WERI-Rb-1 (cell line): ENCODE results near the gene CMTM2.

Source experiments
- DNase-seq: peaks from one replicate; pipeline ENCODE4 v3.0.0-alpha.2; 2020
- H3K27ac ChIP-seq: fragments of 250-450 bp; sonication (Bioruptor Pico); 2 replicates; pipeline ENCODE4 v1.5.1; 2020; ENCODE audit warnings: mild to moderate bottlenecking, moderate library complexity
- H3K27me3 ChIP-seq: fragments of 250-450 bp; sonication (Bioruptor Pico); 2 replicates; pipeline ENCODE4 v1.5.1; 2021; ENCODE audit warnings: mild to moderate bottlenecking, low read depth, moderate library complexity; ENCODE audit not compliant: insufficient read depth, severe bottlenecking
- H3K36me3 ChIP-seq: fragments of 250-450 bp; sonication (Bioruptor Pico); 2 replicates; pipeline ENCODE4 v1.5.1; 2020; ENCODE audit warnings: mild to moderate bottlenecking, moderate library complexity
- H3K4me3 ChIP-seq: 2 replicates; pipeline ENCODE4 v1.5.1; 2011; ENCODE audit warnings: low read depth, mild to moderate bottlenecking, control low read depth, low read length
- H3K9me3 ChIP-seq: fragments of 250-450 bp; sonication (Bioruptor Pico); 2 replicates; pipeline ENCODE4 v1.5.1; 2021; ENCODE audit warnings: mild to moderate bottlenecking, moderate library complexity; ENCODE audit not compliant: severe bottlenecking
- CTCF ChIP-seq: IDR thresholded peaks from 2 replicates; pipeline ENCODE4 v1.5.1; 2011; ENCODE audit warnings: low read depth, mild to moderate bottlenecking, control low read depth, inconsistent platforms, low read length

The CMTM2 gene

DNA sequence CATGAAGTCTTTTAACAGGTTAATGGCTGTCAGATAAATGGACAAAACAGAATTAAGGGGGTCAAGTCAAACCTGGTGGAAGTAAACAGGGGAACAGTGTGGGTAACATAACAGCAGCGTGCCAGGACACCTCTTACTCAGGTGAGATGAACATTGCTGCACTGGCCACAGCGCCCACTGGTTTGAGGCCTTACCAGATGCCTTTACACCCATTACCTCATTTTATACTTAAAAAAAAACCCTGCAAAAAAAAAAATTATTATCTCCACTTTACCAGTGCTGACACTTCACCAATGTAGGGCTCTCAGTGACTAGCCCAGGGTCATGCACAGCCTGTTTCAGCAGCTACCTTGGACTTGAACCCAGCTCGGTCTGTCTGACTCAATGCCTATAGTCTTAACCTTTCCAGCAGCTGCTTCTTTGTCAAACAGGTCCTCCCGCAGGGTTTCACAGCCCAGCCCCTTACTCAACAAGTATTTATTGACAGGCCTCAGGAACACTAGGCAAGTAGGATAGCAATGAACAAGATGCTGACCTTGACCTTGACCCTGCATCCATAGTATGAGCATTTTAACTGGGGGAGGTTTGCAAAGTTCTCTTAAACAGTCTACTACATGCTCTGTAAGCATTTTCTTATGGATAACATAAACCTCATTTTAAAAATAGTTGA, 55.4 kb downstream of the CMTM2 start:
- H3K9me3 ChIP-seq, result no peaks in the 10 kb centered on the region
- peaks cover 5% of the 10 kb centered on the region for H3K36me3 ChIP-seq
- no peak overlapping the region for H3K4me3 ChIP-seq
- no peak for DNase-seq
- no peak overlapping the region for H3K27ac ChIP-seq
- TF ChIP-seq CTCF, result no peak
- no peaks in the 10 kb centered on the region for H3K27me3 ChIP-seq

- TF ChIP-seq CTCF, result no peak
- Histone ChIP-seq H3K9me3 (no peaks in the 10 kb centered on the region), H3K36me3 (peaks cover 5% of the 10 kb centered on the region), H3K27me3 (no peaks in the 10 kb centered on the region), H3K4me3 (no peak overlapping the region), H3K27ac (no peak overlapping the region)
- DNase-seq, result no peak
These were observed 56.1 kb downstream of the CMTM2 start for GRCh38 chr16:66635406-66635805.

GRCh38 chr16:66636199-66636598, 56.9 kb downstream of the CMTM2 start:
- Histone ChIP-seq H3K27me3 (no peaks in the 10 kb centered on the region), H3K27ac (no peak overlapping the region), H3K4me3 (no peak overlapping the region), H3K36me3 (peaks cover 5% of the 10 kb centered on the region), H3K9me3 (no peaks in the 10 kb centered on the region)
- no peak for TF ChIP-seq CTCF
- DNase-seq, result no peak

GRCh38 chr16:66637806-66638205, 58.5 kb downstream of the CMTM2 start:
- no peak for DNase-seq
- H3K36me3 ChIP-seq, result peaks cover 5% of the 10 kb centered on the region
- H3K27ac ChIP-seq, result no peak overlapping the region
- no peaks in the 10 kb centered on the region for H3K9me3 ChIP-seq
- TF ChIP-seq CTCF, result no peak
- H3K4me3 ChIP-seq, result no peak overlapping the region
- no peaks in the 10 kb centered on the region for H3K27me3 ChIP-seq
